Stimulated activated CD4-positive, alpha-beta T cell treated with anti-CD3 and anti-CD28 coated beads, Interleukin-1b, Interleukin-23, amount 100 ng/mL, for 48 hours (primary cell): ENCODE results near the gene AGRP.
"Not testable (repeated sequence)": the region's sequence is repeated elsewhere in the genome, so short reads cannot be mapped to it uniquely, and the experiment has no call there.

Experiments used
- DNase-seq: peaks from one replicate; pipeline ENCODE4 v3.0.0-alpha.2; 2020

Gene AGRP, protein sequence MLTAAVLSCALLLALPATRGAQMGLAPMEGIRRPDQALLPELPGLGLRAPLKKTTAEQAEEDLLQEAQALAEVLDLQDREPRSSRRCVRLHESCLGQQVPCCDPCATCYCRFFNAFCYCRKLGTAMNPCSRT

DNA sequence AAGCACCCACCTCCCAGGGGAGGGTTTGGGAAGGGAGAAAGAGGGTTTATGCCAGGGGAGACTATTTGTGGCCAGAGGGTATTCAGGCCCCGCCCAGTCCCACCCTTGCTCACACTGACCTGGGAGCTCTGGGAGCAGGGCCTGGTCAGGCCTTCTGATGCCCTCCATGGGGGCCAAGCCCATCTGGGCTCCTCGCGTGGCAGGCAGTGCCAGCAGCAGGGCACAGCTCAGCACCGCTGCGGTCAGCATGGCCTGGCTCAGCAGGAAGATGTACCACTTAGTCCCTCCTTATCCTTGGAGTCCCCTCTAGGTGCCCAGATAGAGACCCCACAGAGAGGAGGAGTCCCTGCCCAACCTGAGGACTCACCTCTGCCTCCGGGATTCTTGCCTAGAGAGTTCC is at the start of gene AGRP:
Gene AGRP (minus strand): TSS at position 398 of the 400 bp plus-strand sequence. CDS start 149 bp downstream, at position 249.
- no peak for DNase-seq

DNA sequence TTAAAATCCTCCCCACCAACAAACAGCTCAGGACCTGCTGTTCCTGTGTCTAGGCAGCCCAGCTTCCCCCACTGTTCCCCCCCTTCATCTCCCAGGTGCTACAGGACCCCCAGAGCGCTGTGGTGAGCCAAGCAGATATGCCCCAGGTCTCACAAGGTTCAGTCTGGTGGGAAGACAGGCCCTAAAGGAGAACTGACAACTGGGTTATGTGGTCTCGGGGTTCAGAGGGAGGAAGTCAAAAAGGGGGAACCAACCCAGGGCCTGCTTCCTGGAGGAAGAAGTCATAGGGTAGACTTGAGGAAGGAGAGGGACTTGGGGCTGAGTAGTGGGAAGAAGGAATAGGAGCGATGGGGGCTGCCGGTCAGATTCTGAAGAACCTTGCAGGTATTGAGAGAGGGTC is 47.9 kb upstream of the AGRP start:
- DNase-seq = no peak

DNA sequence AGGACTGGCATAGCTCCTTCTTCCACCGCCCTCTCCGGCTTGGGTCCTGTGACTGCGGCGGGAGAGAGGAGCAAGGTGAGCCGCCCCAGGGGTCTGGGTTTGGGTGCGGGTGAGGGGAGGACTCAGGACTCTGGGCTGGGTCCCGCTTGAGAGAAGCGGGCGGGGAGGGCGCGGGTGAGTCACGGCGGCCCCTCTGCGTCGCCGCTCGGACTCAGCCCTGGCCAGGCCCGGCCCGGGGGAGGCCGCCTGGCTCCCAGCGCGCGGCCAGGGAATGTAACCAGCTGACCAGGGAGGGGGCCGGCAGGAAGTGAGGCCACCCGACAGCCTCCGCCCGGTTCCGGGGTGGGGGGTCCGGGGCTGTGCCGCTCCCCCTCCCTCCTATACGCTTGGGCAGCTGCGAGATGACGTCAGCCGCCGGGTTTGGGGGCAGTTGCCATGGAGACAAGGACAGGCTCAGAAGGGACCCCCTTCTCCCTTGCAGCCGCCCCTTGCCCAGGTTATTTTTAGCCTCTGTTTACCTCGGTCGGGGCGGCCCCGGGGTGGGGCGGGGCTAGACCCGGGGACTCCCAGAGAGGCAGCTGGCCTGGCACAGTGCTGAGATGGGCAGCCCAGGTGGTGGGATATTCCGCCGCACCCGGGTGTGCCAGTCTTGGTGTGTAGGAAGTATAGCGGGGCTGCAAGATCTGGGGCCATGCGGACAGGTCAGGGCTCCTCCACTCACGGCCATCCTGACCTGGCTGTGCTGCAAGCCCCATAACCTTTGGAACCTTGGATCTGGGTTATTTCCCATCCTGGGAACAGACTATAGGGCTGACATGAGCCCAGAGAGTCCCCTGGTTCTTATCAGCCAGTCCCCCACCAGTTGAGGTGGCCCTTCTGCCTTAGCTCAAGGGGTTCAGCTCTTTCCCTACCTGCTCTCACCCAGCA is 46.9 kb upstream of the AGRP start:
- DNase-seq = no peak

GRCh38 chr16:67529582-67530012 is 46.2 kb upstream of the AGRP start:
- DNase-seq = no peak

- DNase-seq = no peak
Measured at GRCh38 chr16:67528870-67529581, 45.7 kb upstream of the AGRP start.

- DNase-seq = no peak
Measured at GRCh38 chr16:67528222-67528869, 45.0 kb upstream of the AGRP start, which contains the start of gene RIPOR1. Gene RIPOR1, plus strand, starts transcription at chr16:67528829. Its CDS starts 9,618 bp downstream, at chr16:67538447.

- DNase-seq = no peak
Measured at GRCh38 chr16:67526149-67526791, 42.9 kb upstream of the AGRP start.

- DNase-seq = no peak
Measured at GRCh38 chr16:67525176-67525860, 42.0 kb upstream of the AGRP start.

DNA sequence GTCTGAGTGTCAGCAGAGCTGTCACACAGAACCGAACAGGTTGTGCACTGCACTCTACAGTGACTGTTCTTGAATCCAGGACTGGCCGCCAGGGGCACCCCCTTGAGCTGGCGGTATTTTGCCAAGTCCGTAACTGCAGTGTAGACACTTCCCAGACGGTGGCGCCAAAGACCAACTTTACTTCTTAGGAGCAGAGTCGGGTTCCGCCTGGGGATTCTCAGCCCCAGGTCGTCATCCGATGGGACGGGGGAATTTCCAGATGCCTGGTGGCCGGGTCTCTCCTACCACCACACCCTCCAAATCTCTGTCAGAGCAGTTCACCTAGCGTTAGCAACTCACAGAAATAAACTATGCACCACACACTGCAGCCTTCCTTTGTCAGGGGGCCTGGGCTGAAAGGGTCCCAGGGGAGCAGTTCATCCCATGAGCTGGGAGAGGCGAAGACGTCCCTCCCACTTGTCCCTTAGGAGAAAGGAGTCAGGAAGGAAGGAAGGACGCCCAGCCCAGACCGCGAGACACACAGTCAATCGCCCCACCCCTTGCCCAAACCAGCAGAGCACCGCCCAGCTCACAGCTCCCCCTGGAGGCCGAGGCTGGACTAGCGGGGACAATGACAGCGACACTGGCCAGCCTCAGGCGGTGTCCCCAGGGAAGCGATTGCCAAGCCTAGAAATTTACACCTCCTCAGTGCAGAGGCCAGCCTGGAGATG is 37.9 kb upstream of the AGRP start:
- peak; percentile 97 for DNase-seq

GRCh38 chr16:67519242-67519641 is 35.9 kb upstream of the AGRP start:
- no peak for DNase-seq

DNA sequence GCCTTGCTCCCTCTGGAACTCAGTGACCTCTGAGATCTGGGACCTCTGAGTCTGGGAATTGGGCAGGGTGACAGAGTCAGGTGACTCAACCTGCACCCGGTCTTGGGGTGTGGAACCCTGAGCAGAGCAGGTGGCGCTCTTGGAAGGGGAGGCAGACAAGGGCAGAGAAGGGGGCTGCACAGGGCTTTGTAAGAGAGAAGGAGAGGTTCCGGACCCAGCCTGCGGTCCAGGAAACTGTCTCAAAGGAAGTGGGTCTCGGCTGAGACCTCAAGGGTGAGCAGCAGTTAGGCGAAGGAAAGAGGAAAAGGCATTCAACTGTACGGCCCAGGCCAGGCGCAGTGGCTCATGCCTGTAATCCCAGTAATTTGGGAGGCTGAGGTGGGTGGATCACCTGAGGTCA is 35.3 kb upstream of the AGRP start:
- DNase-seq = no peak

GRCh38 chr16:67517661-67518423 is 34.5 kb upstream of the AGRP start:
- no peak for DNase-seq

- DNase-seq = no peak
Measured at GRCh38 chr16:67517155-67517445, 33.8 kb upstream of the AGRP start.

DNA sequence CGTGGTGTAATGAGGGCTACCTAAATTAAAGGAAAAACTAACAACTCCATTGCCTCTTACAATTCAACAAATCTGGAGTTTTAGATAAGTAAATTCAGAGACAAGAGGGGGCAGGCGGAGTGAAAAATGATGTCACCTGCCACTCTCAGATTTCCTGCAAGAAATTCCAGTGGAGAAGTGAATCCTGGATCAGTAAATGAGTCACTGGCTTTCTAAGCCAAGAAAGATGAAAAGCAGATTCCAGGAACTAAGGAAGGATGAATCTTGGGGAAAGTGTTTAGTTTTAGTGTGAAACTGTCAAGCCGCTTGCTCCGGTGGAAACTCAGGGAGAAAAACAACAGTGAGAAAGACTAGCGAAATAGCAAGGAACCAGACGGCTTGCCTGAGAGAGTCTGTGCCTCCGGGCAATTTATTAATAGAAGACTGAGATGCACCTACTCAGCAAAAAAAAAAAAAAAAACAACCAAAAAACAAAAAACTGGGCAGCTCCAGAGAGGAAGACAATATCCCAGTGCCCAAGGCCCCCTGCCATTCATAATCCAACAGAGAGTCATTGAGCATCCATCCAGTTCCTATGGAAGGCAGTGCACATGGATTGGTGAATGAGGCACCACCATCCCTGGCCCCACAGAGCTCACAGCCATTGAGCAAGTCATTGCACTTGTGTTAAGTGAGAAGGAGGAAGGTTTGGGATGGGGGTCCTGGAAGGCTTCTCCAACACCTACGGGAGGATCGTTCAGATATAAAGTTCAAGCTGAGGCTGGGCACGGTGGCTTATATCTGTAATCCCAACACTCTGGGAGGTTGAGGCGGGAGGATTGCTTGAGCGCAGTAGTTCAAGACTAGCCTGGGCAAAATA is 33.2 kb upstream of the AGRP start:
- no peak for DNase-seq

GRCh38 chr16:67514382-67514828 is 31.1 kb upstream of the AGRP start:
- DNase-seq = peak; percentile 76

GRCh38 chr16:67513892-67514291 is 30.5 kb upstream of the AGRP start:
- DNase-seq = not testable (repeated sequence)

- no peak for DNase-seq
Measured at GRCh38 chr16:67509016-67509415, 25.7 kb upstream of the AGRP start.

DNA sequence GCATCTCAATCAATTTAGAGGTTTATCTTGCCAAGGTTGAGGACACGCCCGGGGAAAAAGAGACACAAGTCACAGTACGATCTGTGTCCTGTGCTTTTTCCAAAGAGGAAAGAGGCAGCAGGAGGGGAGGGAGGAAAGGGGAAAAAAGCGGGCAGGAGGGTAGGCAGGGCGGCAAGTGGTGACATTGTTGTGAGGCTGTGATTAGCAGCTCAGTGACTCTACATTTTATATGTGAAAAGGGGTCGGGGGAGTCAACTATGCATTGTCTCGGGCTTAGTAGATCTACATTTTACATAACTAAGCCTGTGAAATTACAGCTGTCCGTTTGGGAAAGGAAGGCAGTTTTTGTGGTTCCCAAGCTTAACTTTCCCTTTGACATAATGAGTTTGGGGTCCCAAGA is 23.1 kb upstream of the AGRP start:
- DNase-seq = no peak
